ENCODE data around the gene PRR15L.
"Not testable (repeated sequence)": the region's sequence is repeated elsewhere in the genome, so short reads cannot be mapped to it uniquely, and the experiment has no call there.

PRR15L gene

DNA sequence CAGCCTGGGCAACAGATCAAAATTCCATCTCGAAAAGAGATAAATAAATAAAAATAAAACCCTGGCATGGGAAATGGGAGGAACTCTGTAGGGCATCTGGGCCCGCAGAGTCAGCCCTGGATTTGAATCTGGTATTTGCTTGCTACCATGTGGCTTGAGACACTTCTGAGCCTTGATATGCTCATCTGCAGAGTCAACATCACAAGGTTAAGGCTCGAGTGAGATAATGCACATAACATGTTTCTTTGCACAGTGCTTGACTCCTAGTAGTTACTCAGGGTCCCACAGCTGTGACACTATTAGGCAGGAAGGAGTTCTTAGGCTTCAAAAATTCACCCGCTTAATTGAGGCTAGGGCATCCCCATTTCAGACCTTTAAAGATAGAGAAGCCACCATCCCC is 34.5 kb upstream of the PRR15L start:
- H3K36me3 ChIP-seq = no peaks in the 10 kb centered on the region
- TF ChIP-seq, protein P1, sequence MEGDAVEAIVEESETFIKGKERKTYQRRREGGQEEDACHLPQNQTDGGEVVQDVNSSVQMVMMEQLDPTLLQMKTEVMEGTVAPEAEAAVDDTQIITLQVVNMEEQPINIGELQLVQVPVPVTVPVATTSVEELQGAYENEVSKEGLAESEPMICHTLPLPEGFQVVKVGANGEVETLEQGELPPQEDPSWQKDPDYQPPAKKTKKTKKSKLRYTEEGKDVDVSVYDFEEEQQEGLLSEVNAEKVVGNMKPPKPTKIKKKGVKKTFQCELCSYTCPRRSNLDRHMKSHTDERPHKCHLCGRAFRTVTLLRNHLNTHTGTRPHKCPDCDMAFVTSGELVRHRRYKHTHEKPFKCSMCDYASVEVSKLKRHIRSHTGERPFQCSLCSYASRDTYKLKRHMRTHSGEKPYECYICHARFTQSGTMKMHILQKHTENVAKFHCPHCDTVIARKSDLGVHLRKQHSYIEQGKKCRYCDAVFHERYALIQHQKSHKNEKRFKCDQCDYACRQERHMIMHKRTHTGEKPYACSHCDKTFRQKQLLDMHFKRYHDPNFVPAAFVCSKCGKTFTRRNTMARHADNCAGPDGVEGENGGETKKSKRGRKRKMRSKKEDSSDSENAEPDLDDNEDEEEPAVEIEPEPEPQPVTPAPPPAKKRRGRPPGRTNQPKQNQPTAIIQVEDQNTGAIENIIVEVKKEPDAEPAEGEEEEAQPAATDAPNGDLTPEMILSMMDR (IDR thresholded peaks at IDR 0.05) = no peak
- H3K27ac ChIP-seq = no peak overlapping the region
- H3K27me3 ChIP-seq = peaks cover 21% of the 10 kb centered on the region
- no peak overlapping the region for H3K4me3 ChIP-seq (ENCODE audit: low read depth in 1 of 2, low read length in 1 of 2)
- no peaks in the 10 kb centered on the region for H3K9me3 ChIP-seq
- H3K4me1 ChIP-seq (ENCODE audit: control insufficient read depth in 1 of 2, insufficient read depth in 1 of 2, low read depth in 1 of 2, low read length in 1 of 2) = no peaks in the 10 kb centered on the region

GRCh38 chr17:47990962-47991731 is 33.5 kb upstream of the PRR15L start:
- TF ChIP-seq, protein P1 (IDR thresholded peaks at IDR 0.05) = no peak
- Histone ChIP-seq H3K27me3 (peaks cover 25% of the 10 kb centered on the region), H3K36me3 (no peaks in the 10 kb centered on the region), H3K27ac (no peak overlapping the region), H3K9me3 (no peaks in the 10 kb centered on the region), H3K4me1 (ENCODE audit: control insufficient read depth in 1 of 2, insufficient read depth in 1 of 2, low read depth in 1 of 2, low read length in 1 of 2) (no peaks in the 10 kb centered on the region), H3K4me3 (ENCODE audit: low read depth in 1 of 2, low read length in 1 of 2) (no peak overlapping the region)

- no peaks in the 10 kb centered on the region for H3K4me1 ChIP-seq (ENCODE audit: control insufficient read depth in 1 of 2, insufficient read depth in 1 of 2, low read depth in 1 of 2, low read length in 1 of 2)
Observed at GRCh38 chr17:47989700-47990099, 32.0 kb upstream of the PRR15L start.

DNA sequence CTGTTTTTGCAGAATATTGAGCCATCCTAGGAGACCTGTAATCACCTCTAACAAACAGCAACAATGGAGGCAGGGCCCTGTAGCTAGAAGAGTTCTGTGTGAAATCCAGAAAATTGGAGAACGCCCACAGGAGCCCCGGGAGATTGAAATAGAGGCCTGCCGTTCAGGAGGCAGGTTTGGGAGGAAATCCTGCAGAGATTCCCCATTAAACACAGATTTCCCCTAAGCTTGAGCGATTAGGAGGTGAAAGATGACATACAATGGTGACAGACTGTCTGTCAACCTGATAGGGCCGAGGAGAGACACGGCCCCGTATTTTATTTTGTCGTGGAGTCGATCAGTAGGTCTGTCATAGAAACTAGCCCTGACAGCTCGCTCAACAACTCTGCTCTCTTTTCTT is 31.5 kb upstream of the PRR15L start:
- no peak overlapping the region for H3K4me3 ChIP-seq (ENCODE audit: low read depth in 1 of 2, low read length in 1 of 2)

More at GRCh38 chr17:47989700-47990099, 32.0 kb upstream of the PRR15L start:
- Histone ChIP-seq H3K27ac (no peak overlapping the region), H3K27me3 (peaks cover 25% of the 10 kb centered on the region), H3K4me3 (ENCODE audit: low read depth in 1 of 2, low read length in 1 of 2) (no peak overlapping the region), H3K9me3 (no peaks in the 10 kb centered on the region), H3K36me3 (peaks cover 9% of the 10 kb centered on the region)
- TF ChIP-seq, protein P1 (IDR thresholded peaks at IDR 0.05) = no peak

DNA sequence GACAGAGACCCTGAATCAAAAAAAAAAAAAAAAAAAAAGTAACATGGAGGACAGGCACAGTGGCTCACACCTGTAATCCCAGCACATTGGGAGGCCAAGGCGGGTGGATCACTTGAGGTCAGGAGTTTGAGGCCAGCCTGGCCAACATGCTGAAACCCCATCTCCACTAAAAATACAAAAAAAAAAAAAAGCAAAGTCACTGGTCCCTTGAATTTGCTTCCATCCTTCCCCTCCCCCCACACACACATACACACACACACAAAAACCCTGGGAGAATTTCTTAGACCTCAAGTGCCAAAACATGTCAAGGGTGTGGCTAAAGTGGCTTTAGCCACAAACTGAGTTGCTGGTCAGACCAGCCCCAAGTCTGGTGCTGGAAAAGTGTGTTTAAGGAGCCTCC is 30.8 kb upstream of the PRR15L start:
- not testable (repeated sequence) for H3K4me3 ChIP-seq (ENCODE audit: low read depth in 1 of 2, low read length in 1 of 2); H3K27ac ChIP-seq; H3K4me1 ChIP-seq (ENCODE audit: control insufficient read depth in 1 of 2, insufficient read depth in 1 of 2, low read depth in 1 of 2, low read length in 1 of 2); H3K9me3 ChIP-seq
- H3K36me3 ChIP-seq = peaks cover 21% of the 10 kb centered on the region
- H3K27me3 ChIP-seq = peaks cover 25% of the 10 kb centered on the region

More for the DNA sequence above, 31.5 kb upstream of the PRR15L start:
- H3K9me3 ChIP-seq = no peaks in the 10 kb centered on the region
- TF ChIP-seq, protein P1 (IDR thresholded peaks at IDR 0.05) = no peak
- H3K4me1 ChIP-seq (ENCODE audit: control insufficient read depth in 1 of 2, insufficient read depth in 1 of 2, low read depth in 1 of 2, low read length in 1 of 2) = no peaks in the 10 kb centered on the region
- H3K36me3 ChIP-seq = peaks cover 14% of the 10 kb centered on the region
- no peak overlapping the region for H3K27ac ChIP-seq
- peaks cover 25% of the 10 kb centered on the region for H3K27me3 ChIP-seq

GRCh38 chr17:47987240-47987835 is 29.7 kb upstream of the PRR15L start:
- TF ChIP-seq, protein P1 (IDR thresholded peaks at IDR 0.05) = no peak

More at GRCh38 chr17:47987240-47987835, 29.7 kb upstream of the PRR15L start:
- Histone ChIP-seq H3K36me3 (peaks cover 32% of the 10 kb centered on the region), H3K4me3 (ENCODE audit: low read depth in 1 of 2, low read length in 1 of 2) (no peak overlapping the region), H3K27me3 (peaks cover 25% of the 10 kb centered on the region), H3K27ac (no peak overlapping the region), H3K4me1 (ENCODE audit: control insufficient read depth in 1 of 2, insufficient read depth in 1 of 2, low read depth in 1 of 2, low read length in 1 of 2) (no peaks in the 10 kb centered on the region), H3K9me3 (no peaks in the 10 kb centered on the region)
